Raji (cell line): ENCODE results near the gene HDLBP.

Experiments
- POLR2A ChIP-seq: IDR thresholded peaks from 2 replicates; pipeline ENCODE4 v1.6.1; 2011; ENCODE audit warnings: low read depth, low read length, control low read depth; ENCODE audit not compliant: insufficient read depth

HDLBP gene

GRCh38 chr2:241225545-241225944 lies 89.9 kb downstream of the HDLBP start:
- no peak for TF ChIP-seq POLR2A

GRCh38 chr2:241224851-241225438 lies 90.5 kb downstream of the HDLBP start:
- no peak for TF ChIP-seq POLR2A

GRCh38 chr2:241224018-241224850 lies 91.2 kb downstream of the HDLBP start:
- no peak for TF ChIP-seq POLR2A

GRCh38 chr2:241223211-241224017 lies 92.1 kb downstream of the HDLBP start:
- no peak for TF ChIP-seq POLR2A

GRCh38 chr2:241219856-241220356 lies 95.6 kb downstream of the HDLBP start:
- TF ChIP-seq POLR2A: no peak

- TF ChIP-seq POLR2A: no peak
Measured at GRCh38 chr2:241219030-241219382, 96.5 kb downstream of the HDLBP start.

GRCh38 chr2:241218131-241219029 lies 97.1 kb downstream of the HDLBP start:
- TF ChIP-seq POLR2A: no peak

GRCh38 chr2:241217320-241218031 lies 98.0 kb downstream of the HDLBP start:
- TF ChIP-seq POLR2A: no peak

GRCh38 chr2:241216211-241216761 lies 99.2 kb downstream of the HDLBP start:
- TF ChIP-seq POLR2A: no peak

- no peak for TF ChIP-seq POLR2A
Measured at GRCh38 chr2:241215421-241215820, 100.1 kb downstream of the HDLBP start.

- no peak for TF ChIP-seq POLR2A
Measured at GRCh38 chr2:241214766-241215165, 100.7 kb downstream of the HDLBP start.

- TF ChIP-seq POLR2A: no peak
Measured at GRCh38 chr2:241214209-241214608, 101.3 kb downstream of the HDLBP start.

- TF ChIP-seq POLR2A: no peak
Measured at GRCh38 chr2:241213567-241213966, 101.9 kb downstream of the HDLBP start.

GRCh38 chr2:241213041-241213440 lies 102.4 kb downstream of the HDLBP start:
- TF ChIP-seq POLR2A: no peak
